Measurements from ENCODE around the gene ST6GALNAC2.

Gene ST6GALNAC2

GRCh38 chr17:76575570-76575969, 10.1 kb downstream of the ST6GALNAC2 start:
- ChIA-PET CTCF (interaction anchor here (0.9 to 1.8 kb wide), 3 partner anchors 9 to 19 kb away, joined by 3 to 6 read pairs (median 4); no protein-coding TSS in a partner anchor), POLR2A (interaction anchor here (0.6 to 1.7 kb wide), 4 partner anchors 8 to 47 kb away, joined by 3 to 7 read pairs (median 4); partner anchors contain the start of gene ST6GALNAC2)

GRCh38 chr17:76574166-76574565, 11.5 kb downstream of the ST6GALNAC2 start:
- no peaks in the 10 kb centered on the region for H3K4me1 ChIP-seq (ENCODE audit: control insufficient read depth, insufficient read depth, low read length)
- POLR2A ChIA-PET, result no interaction called here
- CTCF ChIA-PET, result interaction anchor here (0.5 to 1.8 kb wide), 3 partner anchors 21 to 244 kb away, joined by 3 to 6 read pairs (median 4); no protein-coding TSS in a partner anchor
- H3K9me3 ChIP-seq (ENCODE audit: control insufficient read depth, insufficient read depth, low read depth, low read length), result no peaks in the 10 kb centered on the region
- H3K27ac ChIP-seq (ENCODE audit: extremely low read depth, low read depth, low read length), result no peak overlapping the region
- TF ChIP-seq ZBTB48 (tag by site-specific recombination; IDR thresholded peaks at IDR 0.05), result no peak
- H3K4me3 ChIP-seq (ENCODE audit: low read depth, low read length), result no peak overlapping the region
- no peaks in the 10 kb centered on the region for H3K36me3 ChIP-seq (ENCODE audit: control insufficient read depth in 2 of 2, insufficient read depth in 1 of 2, low read length in 2 of 2)

More at GRCh38 chr17:76575570-76575969, 10.1 kb downstream of the ST6GALNAC2 start:
- Histone ChIP-seq H3K9me3 (ENCODE audit: control insufficient read depth, insufficient read depth, low read depth, low read length) (no peaks in the 10 kb centered on the region), H3K36me3 (ENCODE audit: control insufficient read depth in 2 of 2, insufficient read depth in 1 of 2, low read length in 2 of 2) (no peaks in the 10 kb centered on the region), H3K4me1 (ENCODE audit: control insufficient read depth, insufficient read depth, low read length) (no peaks in the 10 kb centered on the region), H3K4me3 (ENCODE audit: low read depth, low read length) (no peak overlapping the region), H3K27ac (ENCODE audit: extremely low read depth, low read depth, low read length) (no peak overlapping the region)
- TF ChIP-seq ZNF513 (tag by site-specific recombination; IDR thresholded peaks at IDR 0.05), result no peak
- TF ChIP-seq KLF17 (tag by site-specific recombination; IDR thresholded peaks at IDR 0.05), result no peak
- no peak for TF ChIP-seq ZNF354C (tag by site-specific recombination; IDR thresholded peaks at IDR 0.05; ENCODE audit: borderline replicate concordance, low read depth)

- H3K4me3 ChIP-seq (ENCODE audit: low read depth, low read length), result no peak overlapping the region
- CTCF ChIA-PET, result interaction anchor here (0.7 to 1.1 kb wide), 5 partner anchors 13 to 109 kb away, joined by 3 to 7 read pairs (median 5); partner anchors contain the start of gene ST6GALNAC2
- no peaks in the 10 kb centered on the region for H3K9me3 ChIP-seq (ENCODE audit: control insufficient read depth, insufficient read depth, low read depth, low read length)
- TF ChIP-seq ZNF707 (tag by site-specific recombination; IDR thresholded peaks at IDR 0.05) (no peak), WT1 (tag by site-specific recombination; IDR thresholded peaks at IDR 0.05) (no peak), ZBTB48 (tag by site-specific recombination; IDR thresholded peaks at IDR 0.05) (no peak), ZFP69B (tag by site-specific recombination; IDR thresholded peaks at IDR 0.05) (no peak)
- H3K36me3 ChIP-seq (ENCODE audit: control insufficient read depth in 2 of 2, insufficient read depth in 1 of 2, low read length in 2 of 2), result peaks cover 0 to under 1% of the 10 kb centered on the region in 2 experiments; a peak in 1 of 3 replicates
- POLR2A ChIA-PET, result no interaction called here
- H3K4me1 ChIP-seq (ENCODE audit: control insufficient read depth, insufficient read depth, low read length), result no peaks in the 10 kb centered on the region
- no peak overlapping the region for H3K27ac ChIP-seq (ENCODE audit: extremely low read depth, low read depth, low read length)
These were observed 12.6 kb downstream of the ST6GALNAC2 start for GRCh38 chr17:76573096-76573495.

- TF ChIP-seq ZNF274 (IDR thresholded peaks at IDR 0.05; ENCODE audit: low read length) (no peak), ZNF274 (tag by site-specific recombination; IDR thresholded peaks at IDR 0.05; ENCODE audit: borderline replicate concordance) (no peak), ZNF791 (tag by site-specific recombination; IDR thresholded peaks at IDR 0.05) (no peak), ZNF140 (tag by site-specific recombination; IDR thresholded peaks at IDR 0.05) (no peak), SP7 (tag by site-specific recombination; IDR thresholded peaks at IDR 0.05) (no peak), ZNF132 (tag by site-specific recombination; IDR thresholded peaks at IDR 0.05; ENCODE audit: borderline replicate concordance) (no peak)
- ChIA-PET POLR2A (no interaction called here), CTCF (interaction anchor here (0.8 to 2.6 kb wide), 4 partner anchors 43 to 52 kb away, joined by 3 to 9 read pairs (median 4); no protein-coding TSS in a partner anchor)
- Histone ChIP-seq H3K4me3 (ENCODE audit: low read depth, low read length) (no peak overlapping the region), H3K36me3 (ENCODE audit: control insufficient read depth in 2 of 2, insufficient read depth in 1 of 2, low read length in 2 of 2) (peaks cover 0 to 5% of the 10 kb centered on the region in 2 experiments; a peak in 1 of 3 replicates), H3K27ac (ENCODE audit: extremely low read depth, low read depth, low read length) (no peak overlapping the region), H3K9me3 (ENCODE audit: control insufficient read depth, insufficient read depth, low read depth, low read length) (no peaks in the 10 kb centered on the region), H3K4me1 (ENCODE audit: control insufficient read depth, insufficient read depth, low read length) (no peaks in the 10 kb centered on the region)
These were observed 13.3 kb downstream of the ST6GALNAC2 start for GRCh38 chr17:76572201-76572910.
